PC-9 (cell line): Measurements from ENCODE around the gene MPL. TPM values are rescaled to one million over a fixed set of nuclear protein-coding genes. Genes with fewer than 3 reads are reported as not detected.

Experiments used
- BruUV-seq: library from RNA; stranded (reverse); fragments of 400-500 nt; replicated peaks from 2 replicates; lab custom pipeline; 2021; lab: Mats Ljungman, UMichigan
- CTCF ChIA-PET: fragments of 300-600 bp; sonication (Branson Sonifier 250); formaldehyde crosslinking; loops from one replicate; lab custom pipeline; 2022; ENCODE audit warnings: antibody characterized with exemption; lab: Charles Lee
- POLR2A ChIA-PET: fragments of 300-600 bp; sonication (Branson Sonifier 250); formaldehyde crosslinking; loops from one replicate; lab custom pipeline; 2022; ENCODE audit warnings: antibody characterized with exemption; ENCODE audit not compliant: unreplicated experiment; lab: Charles Lee
- DNase-seq, 2 experiments: peaks; one replicate each; pipeline versions ENCODE4 v3.0.0 to v3.0.0-alpha.2; 2015 to 2022; ENCODE audit warnings: mixed read lengths in 1 of 2
- H2AFZ ChIP-seq: fragments of 200-600 bp; sonication (generic); 2 replicates; pipeline ENCODE4 v1.8.1; 2017; ENCODE audit warnings: antibody characterized with exemption
- H3F3A ChIP-seq: fragments of 200-600 bp; sonication (generic); 2 replicates; pipeline ENCODE4 v1.8.1; 2017; ENCODE audit warnings: antibody characterized with exemption, mild to moderate bottlenecking, low read depth; ENCODE audit not compliant: insufficient read depth
- H3K27ac ChIP-seq: fragments of 200-600 bp; sonication (generic); 2 replicates; pipeline ENCODE4 v1.6.1; 2016; ENCODE audit warnings: mixed run types
- H3K27me3 ChIP-seq: fragments of 200-600 bp; sonication (generic); 2 replicates; pipeline ENCODE4 v1.6.1; 2016; ENCODE audit warnings: low read depth, mixed run types; ENCODE audit not compliant: insufficient read depth
- H3K36me3 ChIP-seq: fragments of 200-600 bp; sonication (generic); 2 replicates; pipeline ENCODE4 v1.6.1; 2016; ENCODE audit warnings: low read depth, mixed run types
- H3K4me1 ChIP-seq: fragments of 200-600 bp; sonication (generic); replicated peaks from 2 replicates; pipeline ENCODE4 v1.6.1; 2016; ENCODE audit warnings: mixed run types; ENCODE audit not compliant: insufficient read depth
- H3K4me2 ChIP-seq: fragments of 200-600 bp; sonication (generic); 2 replicates; pipeline ENCODE4 v1.6.1; 2017; ENCODE audit warnings: mixed run types
- H3K4me3 ChIP-seq: fragments of 200-600 bp; sonication (generic); 2 replicates; pipeline ENCODE4 v1.6.1; 2016; ENCODE audit warnings: mixed run types
- H3K79me2 ChIP-seq: fragments of 200-600 bp; sonication (generic); 2 replicates; pipeline ENCODE4 v1.6.1; 2017; ENCODE audit warnings: low read depth, mixed run types
- H3K9me2 ChIP-seq: fragments of 200-600 bp; sonication (generic); 2 replicates; pipeline ENCODE4 v1.8.1; 2017; ENCODE audit warnings: mild to moderate bottlenecking; ENCODE audit not compliant: insufficient read depth
- H3K9me3 ChIP-seq: fragments of 200-600 bp; sonication (generic); 2 replicates; pipeline ENCODE4 v1.8.1; 2016; ENCODE audit warnings: low read depth; ENCODE audit not compliant: insufficient read depth
- H4K20me1 ChIP-seq: fragments of 200-600 bp; sonication (generic); 2 replicates; pipeline ENCODE4 v1.8.1; 2017; ENCODE audit not compliant: insufficient read depth
- EZH2 ChIP-seq: fragments of 200-600 bp; sonication (generic); IDR thresholded peaks from 2 replicates; pipeline ENCODE4 v1.8.0; 2017; ENCODE audit warnings: antibody characterized with exemption, low read depth
- intact Hi-C: fragments of 100-400 bp; cut with micrococcal nuclease; formaldehyde crosslinking; loops from one replicate; pipeline ENCODE4 v1.10.0; 2022; ENCODE audit not compliant: unreplicated experiment
- total RNA-seq: library from RNA; stranded (reverse); gene quantifications from 2 replicates; pipeline ENCODE4 v1.2.3, GENCODE V29; 2021
- TF ChIP-seq, protein P1 (sequence below): fragments of 200-600 bp; sonication (generic); conservative IDR thresholded peaks from 2 replicates; pipeline ENCODE4 v1.6.1; 2017; ENCODE audit warnings: mixed run types, antibody characterized with exemption, mild to moderate bottlenecking, moderate library complexity

Gene MPL
- total RNA-seq, 1 experiment from 2014 or later, result 0.76 TPM

- Histone ChIP-seq H3F3A (no peaks in the 10 kb centered on the region), H3K36me3 (no peaks in the 10 kb centered on the region), H4K20me1 (no peaks in the 10 kb centered on the region), H3K4me3 (no peak overlapping the region), H3K27ac (no peak overlapping the region), H3K4me2 (no peak overlapping the region), H3K27me3 (no peaks in the 10 kb centered on the region), H3K4me1 (peaks cover 10% of the 10 kb centered on the region), H3K9me3 (peaks cover 4% of the 10 kb centered on the region; the same call in 1 of the 2 replicates), H2AFZ (no peak overlapping the region), H3K79me2 (no peaks in the 10 kb centered on the region), H3K9me2 (no peaks in the 10 kb centered on the region)
- POLR2A ChIA-PET, result no interaction called here
- DNase-seq, result no peak
- BruUV-seq, result no TSS peak
- no peak for TF ChIP-seq EZH2
- TF ChIP-seq, protein P1, sequence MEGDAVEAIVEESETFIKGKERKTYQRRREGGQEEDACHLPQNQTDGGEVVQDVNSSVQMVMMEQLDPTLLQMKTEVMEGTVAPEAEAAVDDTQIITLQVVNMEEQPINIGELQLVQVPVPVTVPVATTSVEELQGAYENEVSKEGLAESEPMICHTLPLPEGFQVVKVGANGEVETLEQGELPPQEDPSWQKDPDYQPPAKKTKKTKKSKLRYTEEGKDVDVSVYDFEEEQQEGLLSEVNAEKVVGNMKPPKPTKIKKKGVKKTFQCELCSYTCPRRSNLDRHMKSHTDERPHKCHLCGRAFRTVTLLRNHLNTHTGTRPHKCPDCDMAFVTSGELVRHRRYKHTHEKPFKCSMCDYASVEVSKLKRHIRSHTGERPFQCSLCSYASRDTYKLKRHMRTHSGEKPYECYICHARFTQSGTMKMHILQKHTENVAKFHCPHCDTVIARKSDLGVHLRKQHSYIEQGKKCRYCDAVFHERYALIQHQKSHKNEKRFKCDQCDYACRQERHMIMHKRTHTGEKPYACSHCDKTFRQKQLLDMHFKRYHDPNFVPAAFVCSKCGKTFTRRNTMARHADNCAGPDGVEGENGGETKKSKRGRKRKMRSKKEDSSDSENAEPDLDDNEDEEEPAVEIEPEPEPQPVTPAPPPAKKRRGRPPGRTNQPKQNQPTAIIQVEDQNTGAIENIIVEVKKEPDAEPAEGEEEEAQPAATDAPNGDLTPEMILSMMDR, result no peak
- CTCF ChIA-PET, result no interaction called here
- intact Hi-C loops, result no loop called here
Observed at GRCh38 chr1:43325381-43325780, 12.2 kb upstream of the MPL start.

GRCh38 chr1:43327549-43328292 is 9.9 kb upstream of the MPL start:
- peaks cover 15% of the 10 kb centered on the region for H3K4me1 ChIP-seq
- no peaks in the 10 kb centered on the region for H3K27me3 ChIP-seq
- POLR2A ChIA-PET, result no interaction called here
- H3K4me2 ChIP-seq, result no peak overlapping the region
- peaks cover 4% of the 10 kb centered on the region; the same call in 1 of the 2 replicates for H3K9me3 ChIP-seq
- CTCF ChIA-PET, result no interaction called here
- H3K9me2 ChIP-seq, result no peaks in the 10 kb centered on the region
- no peak overlapping the region for H2AFZ ChIP-seq
- TF ChIP-seq, protein P1, result no peak
- TF ChIP-seq EZH2, result no peak
- H4K20me1 ChIP-seq, result no peaks in the 10 kb centered on the region
- intact Hi-C loops, result no loop called here
- no peak for DNase-seq
- H3F3A ChIP-seq, result no peaks in the 10 kb centered on the region
- no peak overlapping the region for H3K4me3 ChIP-seq
- BruUV-seq, result no TSS peak
- no peaks in the 10 kb centered on the region for H3K36me3 ChIP-seq
- H3K79me2 ChIP-seq, result no peaks in the 10 kb centered on the region
- no peak overlapping the region for H3K27ac ChIP-seq

- H3F3A ChIP-seq, result no peaks in the 10 kb centered on the region
- H3K36me3 ChIP-seq, result no peaks in the 10 kb centered on the region
- intact Hi-C loops, result no loop called here
- H3K9me2 ChIP-seq, result no peaks in the 10 kb centered on the region
- no peaks in the 10 kb centered on the region for H3K27me3 ChIP-seq
- no peak for TF ChIP-seq EZH2
- TF ChIP-seq, protein P1, result no peak
- TSS peak; percentile 44 for BruUV-seq
- H3K4me3 ChIP-seq, result no peak overlapping the region
- no peaks in the 10 kb centered on the region for H4K20me1 ChIP-seq
- peaks cover 4% of the 10 kb centered on the region; the same call in 1 of the 2 replicates for H3K9me3 ChIP-seq
- H3K79me2 ChIP-seq, result no peaks in the 10 kb centered on the region
- DNase-seq, result peak; percentile 61 to 77
- ChIA-PET CTCF (interaction anchor here (0.6 to 1.1 kb wide), 2 partner anchors 45 to 90 kb away, joined by 11 to 14 read pairs; partner anchors contain the start of gene C1orf210), POLR2A (interaction anchor here (0.7 kb wide), 1 partner anchor 73 kb away, joined by 3 read pairs; no protein-coding TSS in a partner anchor)
- H2AFZ ChIP-seq, result peak overlapping the region; percentile 66; the same call in 1 of the 2 replicates
- peak overlapping the region; percentile 23; the same call in 1 of the 2 replicates for H3K27ac ChIP-seq
- H3K4me1 ChIP-seq, result peaks cover 15% of the 10 kb centered on the region
- peak overlapping the region; percentile 53 for H3K4me2 ChIP-seq
Observed at GRCh38 chr1:43329995-43330751, 7.4 kb upstream of the MPL start.
